NOMO-1 treated with DMSO at 0.1 percent for 48 hours (cell line): ENCODE results near the gene ZDHHC11.
"Not testable (repeated sequence)": the region's sequence is repeated elsewhere in the genome, so short reads cannot be mapped to it uniquely, and the experiment has no call there.

Source experiments
- DNase-seq: peaks from one replicate; lab custom pipeline; 2025; ENCODE audit not compliant: unreplicated experiment; lab: John Stamatoyannopoulos, UW

The ZDHHC11 gene

DNA sequence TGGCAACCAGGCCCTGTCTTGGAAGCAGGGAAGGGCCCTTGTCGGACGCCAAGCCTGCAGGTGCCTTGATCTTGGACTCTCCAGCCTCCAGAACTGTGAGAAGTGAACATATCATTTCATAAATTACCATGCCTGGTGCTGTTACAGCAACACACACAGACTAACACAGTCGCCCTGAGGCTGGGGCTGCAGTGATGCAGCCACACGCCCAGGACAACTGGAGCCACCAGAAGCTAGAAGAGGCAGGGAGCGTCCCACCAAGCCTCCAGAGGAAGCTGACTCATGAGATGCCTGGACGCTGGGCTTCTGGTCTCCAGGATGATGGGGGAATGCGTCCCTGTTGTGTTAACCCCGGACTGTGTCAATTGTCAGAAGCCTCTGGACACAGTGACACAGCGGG lies 71.8 kb downstream of the ZDHHC11 start:
- not testable (repeated sequence) for DNase-seq

DNA sequence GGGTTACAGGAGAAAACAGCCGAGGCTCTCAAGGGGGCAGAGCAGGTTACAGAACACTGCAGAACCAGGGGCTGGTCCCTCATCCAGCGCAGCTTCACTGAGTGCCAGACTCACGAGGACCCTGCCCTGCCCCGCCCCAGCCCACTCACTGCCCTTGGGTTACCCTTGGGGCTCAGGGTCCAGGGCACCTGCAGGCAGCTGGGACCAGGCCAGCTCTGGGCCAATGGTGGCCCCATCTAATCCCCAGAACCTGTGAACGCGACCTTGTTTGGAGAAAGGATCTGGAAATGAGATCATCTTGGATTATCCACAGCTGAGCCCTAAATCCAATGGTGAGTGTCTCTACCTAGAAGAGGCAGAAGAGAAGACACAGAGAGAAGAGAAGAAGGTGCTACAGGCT lies 72.4 kb downstream of the ZDHHC11 start:
- not testable (repeated sequence) for DNase-seq

DNA sequence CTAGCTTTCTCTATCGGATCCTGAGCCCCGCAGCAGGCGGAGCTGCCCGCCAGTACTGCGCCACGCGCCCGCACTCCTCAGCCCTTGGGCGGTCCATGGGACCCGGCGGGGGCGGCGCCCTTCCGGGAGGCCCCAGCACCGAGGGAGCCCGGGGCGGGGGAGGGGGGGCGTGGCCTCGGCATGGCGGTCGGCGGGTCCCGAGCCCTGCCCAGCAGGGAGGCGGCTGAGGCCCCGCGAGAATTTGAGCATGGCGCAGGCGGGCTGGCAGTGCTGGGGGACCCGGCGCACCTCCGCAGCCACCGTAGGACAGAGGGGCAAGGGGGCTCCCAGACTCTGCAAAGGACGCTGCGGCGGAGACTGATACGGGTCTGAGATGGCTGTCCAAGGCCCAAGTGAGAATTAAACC lies 73.0 kb downstream of the ZDHHC11 start:
- no peak for DNase-seq

DNA sequence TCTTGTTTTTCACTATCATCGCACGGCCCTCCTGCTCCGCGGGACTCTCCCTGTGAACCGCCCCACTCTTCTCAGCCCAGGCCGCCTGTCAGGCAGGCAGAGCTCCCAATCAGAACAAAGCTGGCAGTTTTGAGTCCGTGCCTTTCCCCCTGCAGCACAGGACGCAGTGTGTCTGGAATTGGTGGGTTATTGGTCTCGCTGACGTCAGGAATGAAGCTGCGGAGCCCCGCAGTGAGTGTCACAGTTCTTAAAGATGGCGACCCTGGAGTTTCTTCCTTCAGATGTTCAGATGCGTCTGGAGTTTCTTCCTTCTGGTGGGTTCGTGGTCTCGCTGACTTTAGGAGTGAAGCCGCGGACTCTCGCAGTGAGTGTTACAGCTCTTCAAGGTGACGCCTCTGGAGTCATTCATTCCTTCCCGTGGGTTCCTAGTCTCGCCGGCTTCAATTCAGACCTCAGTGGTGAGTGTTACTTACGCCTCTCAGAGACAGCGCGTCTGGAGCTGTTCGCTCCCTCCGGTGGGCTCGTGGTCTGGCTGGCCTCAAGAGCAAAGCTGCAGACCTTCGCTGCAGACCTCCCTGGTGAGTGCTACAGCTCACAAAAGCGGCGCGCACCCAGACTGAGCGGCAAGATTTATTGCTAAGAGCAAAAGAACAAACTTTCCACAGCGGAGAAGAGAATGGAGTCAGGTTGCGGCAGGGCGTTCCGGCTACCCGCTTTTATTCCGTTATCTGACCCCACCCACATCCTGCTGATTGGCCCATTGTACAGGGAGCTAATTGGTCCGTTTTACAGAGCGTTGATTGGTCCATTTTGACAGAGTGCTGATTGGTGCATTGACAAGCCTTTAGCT lies 73.7 kb downstream of the ZDHHC11 start:
- no peak for DNase-seq

DNA sequence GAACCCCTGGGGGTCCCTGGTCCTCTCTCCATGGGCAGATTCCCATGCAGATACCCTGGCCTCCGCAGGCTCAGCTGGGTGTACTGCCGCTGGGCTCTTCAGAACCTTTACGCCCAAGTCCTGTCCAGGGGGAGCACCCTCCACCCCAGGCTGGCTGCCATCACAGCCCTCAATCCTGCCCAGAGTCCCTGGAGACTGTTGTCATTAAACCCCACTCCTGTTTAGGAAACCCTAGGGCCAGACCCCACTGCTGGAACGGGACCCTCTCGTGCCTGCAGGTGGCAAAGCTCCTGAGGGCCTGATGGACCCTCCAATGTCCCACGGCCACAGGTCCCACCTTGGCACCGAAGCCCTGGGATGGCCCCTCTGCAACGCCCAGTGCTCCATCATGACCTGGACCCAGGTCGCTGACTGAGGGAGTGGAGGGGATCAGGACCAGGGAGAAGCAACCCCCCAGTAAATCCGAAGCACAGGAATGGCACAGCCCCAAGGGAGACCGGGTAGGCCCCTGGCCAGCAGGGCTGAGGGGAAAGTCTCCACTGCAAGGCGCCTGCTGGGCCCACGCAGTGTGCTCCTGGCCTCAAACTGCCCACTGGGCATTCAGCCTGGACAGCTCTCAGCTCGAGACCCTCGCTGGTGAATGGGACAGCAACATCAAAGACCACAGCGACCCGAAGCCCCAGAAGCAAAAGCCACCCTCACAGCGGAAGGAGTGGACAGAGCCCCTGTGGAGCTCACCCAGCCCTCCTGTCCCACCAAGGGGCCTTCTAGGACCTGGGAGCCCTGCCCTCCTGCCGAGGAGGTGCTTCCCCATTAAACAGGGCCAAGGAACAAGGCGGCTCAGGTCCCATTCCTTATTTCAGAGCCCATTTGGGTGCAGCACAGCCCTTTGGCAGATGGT lies 74.6 kb downstream of the ZDHHC11 start:
- DNase-seq, result no peak

DNA sequence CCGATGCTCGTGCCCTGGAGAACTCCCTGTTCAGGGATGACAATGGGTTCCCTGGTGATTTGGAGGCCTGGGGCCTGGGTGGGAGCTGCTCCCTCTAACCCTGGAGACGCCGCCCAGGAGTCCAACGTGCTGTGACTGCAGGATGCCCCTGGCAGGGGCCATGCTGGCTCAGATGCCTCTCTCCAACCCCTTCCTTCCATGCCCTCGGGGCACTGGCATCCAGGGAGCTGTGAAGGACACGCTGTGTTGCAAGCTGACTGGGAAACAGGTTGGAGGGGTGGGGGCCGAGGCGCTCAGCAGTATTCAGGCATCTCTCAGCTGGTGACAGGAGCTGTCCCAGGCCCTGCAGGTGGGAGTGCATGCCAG lies 75.2 kb downstream of the ZDHHC11 start:
- not testable (repeated sequence) for DNase-seq

DNA sequence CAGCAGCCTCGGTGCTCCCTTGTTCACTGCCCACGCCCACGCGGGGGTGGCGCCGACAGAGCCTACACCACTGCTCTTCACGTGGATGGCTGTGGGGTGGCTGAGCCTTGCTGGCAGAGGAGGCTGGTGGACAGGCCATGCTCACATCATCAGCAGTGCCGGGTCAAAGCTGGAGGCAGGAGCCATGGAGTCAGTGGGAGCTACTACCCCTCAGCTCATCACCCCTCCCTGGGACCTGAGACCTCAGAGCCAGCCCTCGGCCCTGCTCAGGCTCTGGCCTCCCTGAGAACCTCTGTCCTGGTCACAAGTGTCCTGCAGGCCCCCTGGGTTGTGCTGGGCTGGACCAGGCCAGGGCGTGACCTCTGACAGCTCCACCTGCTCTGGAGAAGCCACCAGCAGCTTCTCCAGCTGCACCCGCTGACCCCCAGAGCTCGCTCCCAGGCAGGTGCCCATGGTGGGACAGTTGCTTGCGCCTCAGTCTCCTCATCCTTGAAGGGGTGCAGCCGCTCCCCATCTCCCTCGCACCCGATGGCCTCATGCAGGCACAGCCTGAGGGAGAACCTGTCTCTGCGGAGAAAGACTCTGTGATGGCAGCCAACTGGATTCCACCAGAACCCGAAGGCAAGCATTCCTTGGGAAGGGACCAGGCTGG lies 75.8 kb downstream of the ZDHHC11 start:
- DNase-seq, result not testable (repeated sequence)

DNA sequence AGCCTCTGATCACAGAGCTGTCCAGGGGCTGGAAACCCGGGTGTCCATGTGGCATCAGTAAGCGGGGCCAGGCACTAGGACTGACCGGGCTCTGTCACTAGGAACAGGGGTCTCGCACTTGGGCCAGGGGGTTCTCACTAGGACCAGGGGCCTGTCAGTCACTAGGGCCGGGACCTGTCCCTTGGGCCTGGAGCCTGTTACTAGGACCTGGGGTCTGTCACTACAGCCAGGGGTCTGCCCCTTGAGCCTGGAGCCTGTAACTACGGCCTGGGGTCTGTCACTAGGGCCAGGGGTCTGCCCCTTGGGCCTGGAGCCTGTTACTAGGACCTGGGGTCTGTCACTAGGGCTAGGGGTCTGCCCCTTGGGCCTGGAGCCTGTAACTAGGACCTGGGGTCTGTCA lies 76.5 kb downstream of the ZDHHC11 start:
- not testable (repeated sequence) for DNase-seq

DNA sequence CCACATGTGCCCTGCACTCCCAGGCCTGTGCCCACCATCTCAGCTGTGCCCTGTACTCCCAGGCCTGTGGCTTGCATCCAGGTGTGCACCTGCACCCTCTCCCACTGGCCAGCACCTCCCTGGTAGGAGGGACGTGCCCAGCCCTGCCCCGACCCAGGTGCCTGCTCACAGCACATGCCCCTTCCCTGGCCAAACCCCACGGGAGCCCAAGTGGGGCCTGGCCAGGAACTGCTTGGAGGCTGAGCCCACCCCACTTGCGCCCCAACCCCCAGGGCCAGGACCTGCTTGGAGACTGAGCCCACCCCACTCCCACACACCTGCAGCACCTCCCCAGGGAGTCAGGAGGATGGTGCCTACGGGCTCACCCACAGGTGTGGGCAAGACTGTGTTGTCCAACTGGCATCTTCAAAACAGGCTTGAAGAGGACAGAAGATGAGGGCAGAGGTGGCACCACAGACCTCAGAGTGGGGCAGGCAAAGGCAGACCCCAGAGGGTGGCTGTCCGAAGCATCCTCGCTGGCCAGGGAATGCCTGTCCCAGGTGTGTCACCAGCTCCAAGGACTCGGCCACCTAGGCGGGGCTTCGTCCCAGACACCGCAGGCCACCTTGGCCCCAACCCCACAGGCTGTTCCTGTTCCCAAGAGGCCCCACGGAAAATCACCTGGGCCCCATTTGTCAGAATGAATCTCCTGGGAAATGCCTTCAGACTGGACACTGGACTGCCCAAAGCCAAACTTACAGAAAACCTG lies 77.1 kb downstream of the ZDHHC11 start:
- DNase-seq, result no peak

DNA sequence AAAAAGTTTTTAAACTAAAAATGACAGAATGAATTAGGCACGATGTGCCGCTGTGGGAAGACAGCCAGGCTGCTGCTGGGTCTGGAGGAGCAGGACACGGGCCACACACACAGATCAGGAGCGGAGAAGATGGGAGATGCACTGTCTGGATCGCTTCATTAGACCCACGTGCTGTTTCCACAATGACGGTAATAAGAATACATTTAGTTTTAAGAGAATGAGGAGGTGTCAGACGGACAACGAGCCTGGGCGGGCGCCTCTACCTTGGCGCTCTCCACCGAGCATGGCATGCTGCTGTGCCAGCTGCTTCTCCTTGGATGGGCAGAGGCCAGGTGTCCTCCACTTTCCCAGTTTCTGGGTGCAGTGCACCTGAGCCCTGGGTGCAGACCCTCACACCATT lies 77.9 kb downstream of the ZDHHC11 start:
- not testable (repeated sequence) for DNase-seq

DNA sequence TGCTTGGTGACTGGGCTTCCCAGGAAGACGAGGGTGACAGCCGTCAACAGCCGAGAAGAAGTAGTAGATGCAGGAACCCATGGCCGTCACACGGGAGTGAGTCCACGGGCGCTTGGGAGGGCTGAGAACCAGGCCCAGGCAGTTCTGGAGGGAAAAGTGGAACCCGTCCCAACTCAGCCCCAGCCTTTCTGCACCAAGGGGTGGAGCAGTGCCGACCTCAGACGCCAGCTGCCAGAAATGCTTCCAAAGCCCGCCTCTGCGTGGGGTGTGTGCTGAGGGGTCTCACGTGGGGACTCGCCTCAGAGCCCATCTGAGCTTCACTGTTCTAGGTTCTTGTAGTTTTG lies 78.3 kb downstream of the ZDHHC11 start:
- not testable (repeated sequence) for DNase-seq

DNA sequence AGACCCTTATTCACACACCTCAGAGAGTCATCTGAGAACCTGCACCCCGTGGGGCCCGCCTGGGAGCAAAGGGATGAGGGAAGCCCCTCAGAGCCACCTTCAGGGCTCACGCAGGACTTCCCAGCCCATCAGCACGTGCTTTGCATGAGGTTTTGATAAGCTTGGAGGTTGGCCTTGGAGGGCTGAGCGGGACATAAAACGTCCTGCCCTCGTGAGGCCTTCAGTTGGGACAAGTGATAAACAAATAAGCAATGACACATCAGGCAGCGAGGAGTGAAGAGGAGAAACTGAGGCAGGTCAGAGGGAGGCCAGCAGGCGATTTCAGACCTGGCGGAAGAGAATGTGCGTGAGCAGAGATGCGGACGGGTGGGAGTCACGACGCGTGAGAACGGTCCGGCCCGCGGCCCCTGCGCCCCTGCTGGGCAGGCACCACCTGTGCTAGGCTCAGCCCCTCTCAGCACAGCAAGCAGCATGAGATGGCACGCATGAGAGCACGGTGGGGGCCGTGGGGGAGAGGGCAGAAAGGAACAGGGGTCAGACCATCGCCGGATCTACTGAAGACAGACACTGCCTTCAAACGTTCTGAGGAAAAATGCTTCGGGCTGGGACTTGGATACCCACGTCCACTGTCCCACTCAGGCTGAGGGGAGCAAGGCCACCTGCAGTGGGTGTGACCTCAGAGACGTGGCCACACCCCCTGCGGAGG lies 78.8 kb downstream of the ZDHHC11 start:
- not testable (repeated sequence) for DNase-seq

DNA sequence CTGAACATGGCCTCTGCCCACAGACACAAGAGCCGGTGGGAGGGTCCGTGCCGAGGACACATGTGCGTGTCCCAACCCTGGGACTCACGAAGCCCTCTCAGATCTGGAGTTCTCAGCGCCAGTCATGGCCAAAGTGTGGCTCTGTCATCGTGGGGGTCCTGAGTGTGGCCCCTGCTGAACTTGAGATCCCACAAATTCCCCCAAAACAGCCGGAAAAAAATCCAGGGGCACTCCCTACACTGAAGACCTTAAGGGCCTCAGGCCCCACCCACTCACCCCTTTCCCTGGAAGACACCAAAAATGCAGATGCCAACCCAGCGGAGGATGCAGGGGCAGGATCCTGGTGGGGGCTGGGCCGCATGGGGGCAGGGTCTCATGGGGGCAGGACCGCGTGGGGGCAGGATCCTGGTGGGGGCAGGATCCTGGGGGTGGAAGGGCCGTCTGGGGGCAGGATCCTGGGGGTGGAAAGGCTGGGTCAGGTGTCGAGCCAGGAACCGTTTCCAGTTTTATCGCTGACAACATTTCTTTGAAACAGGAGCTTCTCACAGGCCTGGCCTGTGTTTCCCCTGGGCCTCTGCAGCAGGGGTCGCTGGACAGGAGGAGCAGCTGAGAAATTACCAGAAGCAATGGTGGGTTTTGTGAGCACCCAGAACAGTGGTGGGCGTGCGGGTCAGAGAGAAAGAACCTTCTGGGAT lies 79.6 kb downstream of the ZDHHC11 start:
- not testable (repeated sequence) for DNase-seq

DNA sequence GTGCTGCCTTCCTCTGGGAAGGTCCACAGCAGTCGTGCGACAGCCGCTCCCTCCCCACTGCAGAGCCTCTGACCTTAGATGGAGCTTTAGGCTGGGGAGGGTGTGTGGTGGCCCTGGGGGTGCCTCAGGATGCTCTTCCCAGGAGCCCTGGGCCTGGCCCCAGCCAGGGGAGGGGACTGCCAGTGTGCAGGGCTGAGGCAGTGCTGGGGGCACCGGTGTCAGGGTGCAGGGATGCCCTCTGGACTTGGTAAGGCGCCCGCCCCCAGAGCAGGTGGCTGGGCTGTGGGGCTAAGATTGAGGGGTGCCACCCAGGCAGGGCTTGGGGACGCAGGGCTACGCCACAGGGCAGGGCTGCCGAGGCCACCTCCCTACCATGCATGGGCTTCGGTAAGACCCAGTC lies 80.2 kb downstream of the ZDHHC11 start:
- not testable (repeated sequence) for DNase-seq

DNA sequence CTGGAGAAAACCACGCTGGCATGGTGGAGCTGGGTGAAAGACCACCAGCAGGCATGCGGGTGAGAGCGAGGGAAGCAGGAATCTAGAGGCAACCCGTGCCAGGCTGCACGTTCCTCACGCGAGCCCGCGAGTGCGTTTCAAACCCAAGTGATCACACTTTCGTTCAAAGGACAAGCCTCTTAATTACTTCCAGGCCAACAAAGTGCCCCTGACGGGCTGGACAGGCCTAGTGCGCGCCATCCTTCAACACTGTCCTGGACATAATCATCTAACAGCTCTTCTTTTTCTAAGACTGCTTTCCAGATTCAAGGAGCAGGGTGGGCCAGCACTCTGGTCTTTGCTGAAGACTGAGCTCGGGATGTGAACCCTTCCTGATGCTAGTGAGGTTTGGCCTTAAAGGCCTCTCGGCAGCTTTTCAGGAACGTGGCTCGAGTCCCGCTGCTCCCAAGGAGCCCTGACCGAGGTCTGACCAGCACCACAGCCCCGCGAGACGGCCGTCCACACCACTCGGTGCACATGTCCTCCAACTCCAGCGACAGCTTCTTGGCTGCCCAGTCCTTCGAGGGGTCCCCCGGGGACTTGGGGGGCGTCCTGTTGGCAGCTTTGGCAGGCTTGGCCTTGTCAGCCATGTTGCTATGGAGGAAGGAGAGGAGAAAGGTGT lies 81.2 kb downstream of the ZDHHC11 start:
- DNase-seq, result not testable (repeated sequence)

DNA sequence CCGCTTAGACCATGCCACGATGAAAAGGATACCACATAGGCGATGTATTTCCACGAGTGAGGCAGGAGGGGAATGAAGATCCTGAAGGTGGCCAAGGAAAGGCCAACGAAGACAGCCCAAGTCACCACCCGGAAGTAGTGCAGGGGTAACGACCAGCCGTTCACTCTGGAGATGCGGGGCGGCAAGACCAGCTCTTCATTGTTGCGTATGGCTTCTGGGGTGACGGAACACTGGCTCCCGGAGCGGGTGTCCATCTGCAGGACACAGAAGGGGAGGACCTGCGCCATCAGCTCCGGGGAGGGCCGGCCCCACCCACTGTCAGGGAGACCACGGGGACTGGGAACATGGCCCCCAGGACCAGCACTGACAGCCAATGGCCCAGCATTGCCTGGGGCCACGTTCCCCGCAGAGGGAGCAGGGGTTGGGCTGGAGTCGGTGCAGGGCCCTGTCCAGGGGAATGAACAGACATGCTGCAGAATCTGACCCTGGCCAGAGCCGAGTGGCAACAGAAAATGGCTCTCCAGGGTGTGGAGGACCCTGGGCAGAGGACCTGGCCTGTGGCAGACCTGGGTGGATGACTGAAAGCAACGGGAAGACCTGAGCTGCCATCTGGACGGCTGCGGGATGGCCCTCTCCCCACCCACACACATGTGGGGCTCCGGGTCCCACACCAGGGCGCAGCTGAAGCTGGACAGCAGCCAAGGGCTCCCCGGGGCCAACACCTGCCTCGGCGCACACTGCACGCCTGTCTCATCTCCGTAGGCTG lies 83.9 kb downstream of the ZDHHC11 start:
- DNase-seq, result no peak

DNA sequence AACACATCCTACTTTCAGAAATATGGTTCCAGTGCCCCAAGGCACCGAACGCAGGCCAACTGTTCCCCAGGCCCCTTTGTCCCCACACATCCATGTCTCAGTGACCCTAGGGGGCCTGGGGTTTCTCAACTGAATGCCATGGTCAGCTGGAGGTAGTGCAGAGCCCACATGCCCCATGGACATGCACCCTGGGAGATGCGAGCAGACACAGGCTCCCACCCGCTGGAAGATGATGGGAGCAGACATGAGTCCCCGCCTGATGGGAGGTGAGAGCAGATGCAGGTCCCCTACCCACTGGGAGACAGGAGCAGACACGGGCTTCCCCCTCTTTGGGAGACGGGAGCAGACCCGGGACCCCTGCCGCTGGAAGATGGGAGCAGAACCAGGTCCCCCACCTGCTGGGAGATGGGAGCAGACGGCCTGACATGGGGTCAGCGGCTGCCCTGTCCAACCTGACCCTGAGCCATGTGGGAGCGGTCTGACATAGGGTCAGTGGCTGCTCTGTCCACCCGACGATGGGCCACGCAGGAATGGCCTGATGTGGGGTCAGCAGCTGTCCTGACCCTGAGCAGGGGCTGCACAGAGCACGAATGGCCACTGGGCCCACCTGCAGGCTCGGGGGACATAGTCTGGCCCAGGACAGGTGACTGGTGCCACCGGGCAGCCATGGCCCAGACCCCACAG lies 84.7 kb downstream of the ZDHHC11 start:
- DNase-seq, result no peak
